H1 (cell line): ENCODE data around the gene DDX18.

Experiments used
- ATF3 ChIP-seq: IDR thresholded peaks from 2 replicates; pipeline ENCODE4 v1.6.1; 2011; ENCODE audit warnings: low read depth, mild to moderate bottlenecking, low read length; ENCODE audit not compliant: insufficient read depth
- CTCF ChIP-seq, 3 experiments: IDR thresholded peaks; 1 replicate in 2 of 3; 2 replicates in 1 of 3; pipeline versions ENCODE4 v1.5.1 to v1.6.1; 2011; ENCODE audit warnings: low read length in 3 of 3, mild to moderate bottlenecking in 3 of 3, inconsistent platforms in 2 of 3, low read depth in 1 of 3, moderate library complexity in 1 of 3; ENCODE audit not compliant: insufficient read depth in 1 of 3; ENCODE audit errors: control extremely low read depth in 1 of 3
- POLR2A ChIP-seq, 2 experiments: IDR thresholded peaks; 1 replicate in 1 of 2; 2 replicates in 1 of 2; pipeline ENCODE4 v1.6.1; 2011; ENCODE audit warnings: low read depth in 2 of 2, low read length in 2 of 2, mild to moderate bottlenecking in 2 of 2; ENCODE audit errors: control extremely low read depth in 1 of 2
- RNF2 ChIP-seq: fragments of 200-900, 300-1000 bp; sonication (generic); IDR thresholded peaks from 2 replicates; pipeline ENCODE4 v1.7.1; 2016; ENCODE audit warnings: borderline replicate concordance, low read depth, mild to moderate bottlenecking, antibody characterized with exemption, low read length; ENCODE audit not compliant: poor library complexity, severe bottlenecking; ENCODE audit errors: missing control alignments
- USF2 ChIP-seq: IDR thresholded peaks from 2 replicates; pipeline ENCODE4 v1.6.1; 2011; ENCODE audit warnings: low read length, improper control_type of control experiment

GRCh38 chr2:117833911-117834310 is 19.4 kb downstream of the DDX18 start:
- TF ChIP-seq CTCF (IDR thresholded peaks at IDR 0.05; ENCODE audit: control extremely low read depth in 1 of 3, insufficient read depth in 1 of 3, low read depth in 1 of 3, low read length in 3 of 3) (no peak), POLR2A (IDR thresholded peaks at IDR 0.05; ENCODE audit: control extremely low read depth in 1 of 2, low read depth in 2 of 2, low read length in 2 of 2) (no peak), USF2 (no peak), RNF2 (no peak), ATF3 (no peak)
